Stimulated activated CD4-positive, alpha-beta T cell treated with anti-CD3 and anti-CD28 coated beads, Interleukin-12 subunit alpha, Interleukin-12 subunit beta, amount 100 ng/mL, for 4 hours (primary cell): ENCODE measurements around the gene CUEDC2.

Experiments
- DNase-seq: peaks from one replicate; pipeline ENCODE4 v3.0.0-alpha.2; 2020

CUEDC2 gene, protein sequence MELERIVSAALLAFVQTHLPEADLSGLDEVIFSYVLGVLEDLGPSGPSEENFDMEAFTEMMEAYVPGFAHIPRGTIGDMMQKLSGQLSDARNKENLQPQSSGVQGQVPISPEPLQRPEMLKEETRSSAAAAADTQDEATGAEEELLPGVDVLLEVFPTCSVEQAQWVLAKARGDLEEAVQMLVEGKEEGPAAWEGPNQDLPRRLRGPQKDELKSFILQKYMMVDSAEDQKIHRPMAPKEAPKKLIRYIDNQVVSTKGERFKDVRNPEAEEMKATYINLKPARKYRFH

DNA sequence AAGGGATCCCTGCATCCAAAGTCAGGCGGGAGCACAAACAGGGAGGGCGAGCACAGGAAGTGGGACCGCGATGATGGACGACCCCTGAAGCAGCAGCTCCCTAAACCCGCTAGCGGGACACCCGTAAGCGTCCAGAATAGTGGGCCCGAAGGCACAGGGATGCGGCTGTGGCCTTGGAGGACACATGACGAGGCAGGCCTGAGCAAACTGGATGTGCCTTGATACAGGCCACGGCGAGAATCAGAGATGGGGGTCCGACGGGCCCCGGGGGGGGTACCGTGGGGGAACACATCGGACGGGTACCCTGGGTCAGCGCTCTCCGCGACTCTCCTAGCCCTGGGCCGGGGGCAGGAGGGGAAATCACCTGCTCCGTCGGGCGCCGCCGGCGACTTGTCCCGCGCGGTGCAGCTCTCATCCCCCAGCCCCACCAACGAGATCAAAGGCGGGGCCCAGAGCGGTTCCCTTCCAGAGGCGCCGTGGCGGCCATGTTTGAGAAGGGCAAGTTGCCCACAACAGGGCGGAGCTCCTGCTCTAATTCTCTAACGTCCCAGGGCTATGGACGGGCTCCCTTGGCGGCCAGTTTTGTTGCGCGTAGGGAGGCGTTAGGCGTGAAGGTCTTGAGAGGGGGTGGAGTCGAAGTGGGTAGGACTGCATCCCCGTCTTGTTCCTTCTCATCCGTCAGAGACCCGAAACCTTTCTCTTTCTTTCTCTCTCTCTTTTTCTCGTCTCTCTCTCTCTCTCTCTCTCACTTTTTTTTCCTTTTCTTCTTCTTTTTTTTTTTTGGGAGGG is at the start of gene CUEDC2:
CUEDC2 (minus strand) TSS at position 413 of the 789 bp plus-strand sequence. CDS start 7,386 bp downstream, outside the sequence.
- peak; percentile 95 for DNase-seq

DNA sequence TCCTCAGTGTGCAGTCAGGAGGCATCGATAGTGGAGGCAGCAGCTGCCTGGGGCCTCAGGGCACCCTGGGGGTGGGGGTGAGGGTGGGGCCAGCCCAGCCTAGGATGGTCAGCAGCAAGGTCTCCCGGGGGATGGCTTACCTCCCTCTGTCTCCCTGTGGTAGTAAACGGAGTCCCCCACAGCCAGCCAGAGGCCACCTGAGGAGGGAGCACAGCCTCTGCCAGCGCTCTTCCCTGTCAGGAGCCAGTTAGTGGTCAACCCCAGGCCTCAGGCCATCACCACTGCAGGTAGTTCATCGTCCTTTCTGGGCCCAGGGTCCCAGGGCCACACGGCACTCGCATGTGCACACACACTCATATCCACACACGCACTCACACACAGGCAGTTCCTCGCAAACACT is 48.0 kb upstream of the CUEDC2 start:
- no peak for DNase-seq

DNA sequence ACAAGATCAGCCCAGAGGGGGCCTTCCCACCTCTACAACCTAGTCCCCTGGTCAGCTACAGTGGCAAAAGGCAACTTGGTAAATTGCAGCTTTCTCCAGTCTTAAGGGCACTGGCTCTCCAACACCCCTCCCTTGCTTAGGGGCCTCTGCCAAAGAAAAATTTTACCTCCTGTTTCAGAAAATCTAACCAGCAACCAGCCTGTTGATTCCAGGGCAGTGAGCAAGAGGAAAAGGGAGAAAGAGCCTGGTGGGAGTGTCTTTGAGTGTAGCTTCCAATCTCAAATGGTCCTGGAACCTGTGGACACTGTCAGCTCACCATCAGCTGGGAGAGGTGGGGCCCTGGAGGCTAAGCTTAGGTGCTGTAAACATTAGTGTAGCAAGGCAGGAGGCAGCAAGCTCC is 47.3 kb upstream of the CUEDC2 start:
- no peak for DNase-seq

DNA sequence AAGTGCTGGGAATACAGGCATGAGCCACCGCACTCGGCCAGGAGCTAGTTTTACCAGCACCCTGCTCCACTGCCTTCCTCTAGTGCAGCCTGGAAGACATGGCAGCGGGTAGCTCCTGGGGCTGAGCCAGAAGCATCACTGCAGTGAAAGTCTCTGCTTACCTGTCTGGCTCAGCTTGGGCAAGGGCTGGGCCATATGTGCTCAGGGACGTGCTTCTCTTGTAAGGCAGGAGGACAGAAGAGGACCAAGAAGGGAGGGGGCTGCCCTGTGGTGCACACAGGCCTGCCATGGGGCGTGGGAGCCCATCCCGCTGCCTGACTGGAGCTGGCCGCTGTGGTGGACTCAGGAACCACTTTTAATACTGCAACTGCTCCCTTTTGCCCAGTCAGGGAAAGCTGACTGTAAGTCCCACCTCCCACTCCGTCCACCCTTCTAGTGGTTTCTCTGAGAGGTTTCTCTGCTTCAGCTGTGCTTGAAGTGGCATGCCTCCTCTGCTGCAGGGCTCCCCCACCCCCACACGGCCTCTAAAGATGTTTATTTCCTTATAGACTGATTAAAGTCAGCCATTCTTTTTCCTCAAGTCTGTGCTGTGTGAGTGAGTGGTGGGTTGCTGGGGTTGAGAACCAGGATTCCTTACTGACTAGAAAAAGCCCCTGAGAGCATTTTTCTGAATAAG is 44.2 kb upstream of the CUEDC2 start:
- no peak for DNase-seq

DNA sequence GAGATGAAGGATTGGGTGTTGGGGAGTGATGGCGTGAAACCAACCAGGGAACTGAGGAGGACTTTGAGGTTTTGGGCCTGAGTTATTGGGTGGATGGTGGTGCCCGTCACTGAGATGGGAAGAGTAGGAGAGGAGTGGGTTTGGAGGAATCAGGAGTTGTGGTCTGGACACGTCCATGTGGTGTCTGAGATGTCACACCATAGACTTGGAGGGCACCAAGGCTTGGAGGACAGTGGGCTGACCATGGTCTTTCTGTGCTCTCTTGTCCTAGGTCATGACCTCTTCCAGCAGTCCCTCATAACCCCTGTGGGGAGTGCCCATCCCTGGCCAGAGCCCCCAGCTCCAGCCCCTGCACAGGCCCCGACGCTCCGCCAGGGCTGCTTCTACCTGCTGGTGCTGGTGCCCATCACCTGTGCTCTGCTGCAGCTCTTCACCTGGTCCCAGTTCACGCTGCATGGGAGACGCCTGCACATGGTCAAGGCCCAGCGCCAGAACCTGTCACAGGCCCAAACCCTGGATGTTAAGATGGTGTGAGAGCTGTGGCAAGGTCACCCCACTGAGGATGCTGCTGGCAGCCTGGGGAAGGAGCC is 43.2 kb upstream of the CUEDC2 start:
- DNase-seq: no peak

DNA sequence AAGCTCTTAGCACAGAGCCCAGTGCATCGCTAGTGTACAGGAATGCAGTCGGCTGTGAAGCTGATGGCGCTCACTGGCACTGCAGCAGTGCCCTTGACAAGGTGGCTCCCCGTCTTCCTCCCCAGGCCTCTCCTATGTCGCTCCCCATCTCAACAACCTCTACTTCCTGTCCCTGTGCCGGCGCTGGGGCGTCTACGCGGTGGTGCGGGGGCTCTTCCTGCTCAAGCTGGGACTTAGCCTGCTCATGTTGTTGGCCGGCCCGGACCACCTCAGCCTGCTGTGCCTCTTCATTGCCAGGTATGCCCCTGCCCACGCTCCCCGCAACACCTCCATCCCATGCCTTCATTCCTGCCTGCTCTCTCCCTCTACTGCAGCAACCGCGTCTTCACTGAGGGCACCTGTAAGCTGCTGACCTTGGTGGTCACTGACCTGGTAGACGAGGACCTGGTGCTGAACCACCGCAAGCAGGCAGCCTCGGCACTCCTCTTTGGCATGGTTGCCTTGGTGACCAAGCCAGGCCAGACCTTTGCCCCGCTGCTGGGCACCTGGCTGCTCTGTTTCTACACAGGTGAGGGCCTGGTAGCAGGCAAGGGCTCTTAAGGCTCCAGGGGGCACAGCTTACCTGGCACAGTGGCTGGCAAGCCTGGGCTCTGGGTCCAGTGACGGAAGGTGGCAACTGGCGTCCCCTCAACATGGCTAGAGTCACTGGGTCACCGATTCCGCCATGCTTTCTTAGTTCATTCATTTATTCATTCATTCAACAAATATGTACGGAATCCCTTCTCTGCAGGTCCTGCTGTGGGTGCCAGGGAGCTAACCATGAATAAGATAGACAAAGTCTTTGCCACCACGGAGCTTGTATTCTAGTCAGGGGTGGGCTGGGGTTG is 41.3 kb upstream of the CUEDC2 start:
- DNase-seq: no peak

DNA sequence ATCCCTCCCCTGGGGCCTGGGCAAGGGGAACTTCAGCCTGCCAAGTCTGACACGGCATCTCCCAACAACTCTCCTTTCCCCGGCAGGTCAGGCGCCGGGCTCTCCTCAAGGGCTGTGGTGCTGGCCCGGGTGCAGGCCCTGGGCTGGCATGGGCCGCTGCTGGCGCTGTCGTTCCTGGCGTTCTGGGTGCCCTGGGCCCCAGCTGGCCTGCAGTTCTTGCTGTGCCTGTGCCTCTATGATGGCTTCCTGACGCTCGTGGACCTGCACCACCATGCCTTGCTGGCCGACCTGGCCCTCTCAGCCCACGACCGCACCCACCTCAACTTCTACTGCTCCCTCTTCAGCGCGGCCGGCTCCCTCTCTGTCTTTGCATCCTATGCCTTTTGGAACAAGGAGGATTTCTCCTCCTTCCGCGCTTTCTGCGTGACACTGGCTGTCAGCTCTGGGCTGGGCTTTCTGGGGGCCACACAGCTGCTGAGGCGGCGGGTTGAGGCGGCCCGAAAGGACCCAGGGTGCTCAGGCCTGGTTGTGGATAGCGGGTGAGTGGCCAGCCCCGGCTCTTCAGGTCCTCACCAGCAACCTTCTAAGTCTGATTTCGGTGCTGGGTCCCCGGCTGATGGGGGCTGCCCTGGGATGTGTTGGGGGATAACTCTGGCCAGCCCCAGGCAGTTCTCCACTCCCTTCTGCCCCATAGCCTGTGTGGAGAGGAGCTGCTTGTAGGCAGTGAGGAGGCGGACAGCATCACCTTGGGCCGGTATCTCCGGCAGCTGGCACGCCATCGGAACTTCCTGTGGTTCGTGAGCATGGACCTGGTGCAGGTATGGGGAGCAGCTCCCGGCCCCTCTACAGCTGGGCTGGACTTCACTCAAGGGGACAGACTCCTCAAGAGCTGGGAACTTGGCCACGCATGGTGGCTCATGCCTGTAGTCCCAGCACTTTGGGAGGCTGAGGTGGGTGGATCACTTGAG is 38.5 kb upstream of the CUEDC2 start:
- no peak for DNase-seq

DNA sequence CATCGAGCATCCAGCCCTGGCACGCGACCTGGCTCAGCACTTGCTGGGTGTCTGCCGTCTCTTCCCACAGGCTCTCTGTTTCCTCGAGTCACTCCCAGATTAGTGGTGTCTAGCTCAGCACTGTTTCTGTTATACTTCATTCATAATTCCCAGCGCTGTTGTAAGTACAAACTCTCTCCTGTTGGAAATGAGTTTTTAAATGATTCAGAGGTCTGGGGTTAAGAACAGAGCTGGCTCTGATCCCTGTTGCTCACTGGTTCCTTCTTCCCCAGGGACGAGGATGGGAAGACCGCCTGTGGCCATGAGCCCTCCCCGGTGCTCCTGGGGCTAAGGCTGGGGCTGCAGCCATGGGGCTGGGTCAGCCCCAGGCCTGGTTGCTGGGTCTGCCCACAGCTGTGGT is 36.3 kb upstream of the CUEDC2 start:
- DNase-seq: no peak

DNA sequence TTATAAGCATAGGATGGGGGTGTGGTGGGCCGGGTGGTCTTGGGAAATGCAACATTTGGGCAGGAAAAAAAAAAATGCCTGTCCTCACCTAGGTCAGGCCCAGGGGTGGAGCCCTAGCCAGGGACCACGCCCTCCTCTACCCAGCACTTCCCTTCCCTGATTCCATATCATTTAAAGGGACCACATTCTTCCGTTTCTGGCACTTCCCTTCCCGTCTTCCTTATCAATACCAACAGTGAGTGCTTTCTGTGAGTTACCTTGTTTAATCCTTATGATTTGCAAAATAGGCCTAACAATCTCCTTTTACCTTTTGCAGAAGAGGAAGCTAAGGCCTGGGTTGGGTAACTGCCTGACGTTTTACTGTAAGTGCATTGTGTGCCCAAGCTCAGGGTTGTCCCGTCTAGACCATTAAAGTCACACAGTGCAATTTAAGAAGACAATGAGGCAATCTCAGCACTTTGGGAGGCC is 35.6 kb upstream of the CUEDC2 start:
- no peak for DNase-seq

DNA sequence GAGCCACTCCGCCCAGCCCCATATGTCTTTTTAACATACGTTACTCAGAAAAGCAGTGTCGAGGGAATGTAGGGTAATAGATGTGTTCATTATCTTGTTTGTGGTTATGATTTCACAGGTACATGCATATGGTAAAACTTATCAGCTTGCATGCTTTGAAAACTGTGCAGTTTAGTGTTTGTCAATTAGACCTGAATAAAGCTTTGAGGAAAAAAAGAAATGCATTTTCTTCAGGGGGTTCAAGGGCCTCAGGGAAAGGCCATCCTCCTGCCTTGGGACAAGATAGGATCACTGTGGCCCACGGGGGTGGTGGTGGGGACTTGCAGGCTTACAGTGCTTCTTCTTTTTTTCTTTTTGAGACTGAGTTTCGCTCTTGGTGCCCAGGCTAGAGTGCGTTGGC is 34.9 kb upstream of the CUEDC2 start:
- DNase-seq: no peak

DNA sequence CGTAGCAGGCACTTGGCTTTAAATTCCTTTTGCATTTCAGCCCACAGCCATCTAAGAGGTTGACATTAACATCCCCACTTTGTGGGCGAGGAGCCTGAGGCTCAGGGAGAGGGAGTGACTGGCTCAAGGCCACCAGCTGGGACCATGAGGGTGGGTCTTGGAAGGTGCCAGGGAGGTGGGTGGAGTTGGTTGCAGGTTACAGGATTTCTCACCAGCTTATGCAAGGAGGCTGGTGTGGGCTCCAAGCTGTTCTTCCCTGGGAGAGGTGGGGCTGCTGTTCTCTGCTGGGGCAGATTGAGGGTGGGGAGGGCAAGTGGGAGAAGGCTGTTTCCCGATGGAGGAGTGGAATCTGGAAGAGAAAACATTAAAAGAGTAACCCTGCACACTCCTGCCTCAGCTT is 33.1 kb upstream of the CUEDC2 start:
- no peak for DNase-seq

DNA sequence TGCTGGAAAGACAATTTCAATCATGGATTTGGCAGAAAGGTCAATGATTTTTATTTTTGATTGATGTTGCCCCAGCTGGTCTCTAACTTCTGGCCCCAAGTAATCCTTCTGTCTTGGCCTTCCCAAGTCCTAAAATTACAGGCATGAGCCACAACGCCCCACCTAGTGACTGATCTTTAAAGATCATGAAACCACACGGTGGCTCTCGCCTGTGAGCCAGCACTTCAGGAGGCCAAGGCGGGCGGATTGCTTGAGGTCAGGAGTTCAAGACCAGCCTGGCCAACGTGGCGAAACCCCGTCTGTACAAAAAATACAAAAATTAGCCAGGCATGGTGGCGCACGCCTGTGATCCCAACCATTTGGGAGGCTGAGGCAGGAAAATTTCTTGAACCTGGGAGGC is 31.6 kb upstream of the CUEDC2 start:
- no peak for DNase-seq

DNA sequence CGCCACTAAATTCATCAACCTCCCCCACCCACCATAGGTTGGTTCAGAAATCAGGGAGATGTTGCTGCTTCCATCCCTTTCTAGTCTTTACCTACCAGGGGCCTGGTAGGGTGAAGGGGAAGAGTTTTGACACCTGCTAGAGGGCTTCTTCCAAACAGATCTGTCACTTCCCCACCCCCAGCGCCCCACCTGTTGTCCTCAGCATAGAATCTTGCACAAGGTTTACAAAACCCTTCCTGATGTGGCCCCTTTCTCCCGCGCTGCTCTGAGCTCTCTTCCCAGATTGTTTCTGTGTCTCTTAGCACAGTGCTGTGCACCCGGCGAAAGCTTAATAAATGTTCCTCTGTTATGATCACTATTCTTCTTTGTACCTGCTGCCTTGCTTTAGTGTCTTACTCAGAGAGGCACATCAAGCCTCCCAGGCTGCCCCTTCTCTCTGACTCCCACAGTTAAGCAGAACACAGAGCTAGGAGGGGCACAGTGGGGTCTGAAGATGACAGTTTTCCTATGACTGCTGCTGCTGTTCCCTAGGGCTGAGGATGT is 30.2 kb upstream of the CUEDC2 start:
- no peak for DNase-seq

DNA sequence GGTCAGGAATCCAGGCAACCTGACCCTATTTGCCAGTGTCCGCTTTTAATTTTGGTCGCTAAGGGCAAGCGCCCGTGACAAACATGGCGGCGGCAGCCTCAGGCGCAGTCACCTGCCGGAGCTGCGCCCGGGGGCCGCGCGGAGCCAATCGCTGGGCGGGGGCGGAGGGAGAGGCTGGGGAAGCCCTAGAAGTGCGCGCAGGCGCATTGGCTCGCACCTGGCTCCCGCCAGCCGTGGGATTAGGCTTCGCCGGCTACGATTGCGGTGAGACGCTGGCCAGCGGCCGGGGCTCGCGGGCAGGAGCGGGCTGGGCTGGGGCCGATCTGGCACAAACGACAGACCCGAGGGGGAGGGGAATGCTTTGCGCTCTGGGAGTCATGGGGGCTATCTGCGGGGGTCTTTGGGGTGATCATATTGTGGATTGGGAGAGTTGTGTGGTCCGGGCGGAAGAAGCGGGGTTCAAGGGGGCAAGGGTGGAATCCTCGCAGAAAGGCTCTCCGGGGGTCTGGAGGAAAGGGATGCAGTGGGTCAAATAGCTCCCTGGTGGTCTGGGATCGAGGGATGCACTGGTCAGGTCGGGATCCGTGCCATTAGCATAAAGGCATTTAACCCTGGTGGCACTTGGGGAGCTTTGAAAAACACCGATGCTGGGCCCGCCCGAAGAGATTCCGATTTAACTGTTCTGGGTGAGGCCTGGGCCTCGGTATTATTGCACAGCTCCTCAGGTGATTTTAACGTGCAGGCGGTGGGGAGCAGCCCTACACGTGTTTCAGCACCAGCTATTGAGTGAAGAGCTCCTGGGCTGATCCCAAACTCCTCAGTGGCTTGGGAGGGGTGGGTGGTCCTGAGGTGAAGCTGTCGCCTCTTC is 29.0 kb upstream of the CUEDC2 start:
- DNase-seq: peak; percentile 96

DNA sequence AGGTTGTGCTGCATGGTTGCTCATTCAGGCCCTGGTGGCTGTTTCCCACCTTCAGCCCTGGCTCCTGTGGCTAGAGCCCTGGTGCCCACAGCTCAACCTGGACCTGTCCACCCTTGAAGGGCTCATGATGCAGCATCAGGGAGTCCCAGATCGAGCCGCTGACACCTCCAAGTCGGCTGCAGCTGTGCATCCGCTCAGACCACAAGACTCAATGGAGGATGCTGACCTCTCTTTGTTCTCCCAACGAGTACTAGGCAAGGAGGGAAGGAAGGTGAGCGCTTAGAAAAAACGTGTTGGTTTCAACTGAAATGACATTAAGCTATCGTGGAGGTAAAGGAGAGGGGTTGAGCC is 28.4 kb upstream of the CUEDC2 start:
- DNase-seq: no peak

DNA sequence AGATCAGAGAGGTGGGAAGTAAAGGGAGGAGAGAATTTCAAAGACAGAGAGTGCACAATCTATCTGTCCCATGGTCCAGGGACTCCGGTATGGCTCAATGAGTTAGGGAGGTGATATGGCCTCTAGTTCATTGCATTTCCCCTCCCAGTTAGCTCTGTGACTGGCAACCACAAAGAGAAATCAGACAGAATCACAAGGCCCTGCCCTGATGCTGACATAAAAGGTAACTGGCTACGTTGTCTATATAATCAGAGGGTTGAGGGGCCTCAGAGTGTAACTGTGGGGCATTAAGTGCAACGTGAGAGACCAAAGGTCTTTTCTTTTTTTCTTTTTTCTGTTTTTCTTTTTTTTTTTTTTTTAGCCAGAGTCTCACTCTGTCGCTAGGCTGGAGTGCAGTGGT is 26.3 kb upstream of the CUEDC2 start:
- DNase-seq: no peak

DNA sequence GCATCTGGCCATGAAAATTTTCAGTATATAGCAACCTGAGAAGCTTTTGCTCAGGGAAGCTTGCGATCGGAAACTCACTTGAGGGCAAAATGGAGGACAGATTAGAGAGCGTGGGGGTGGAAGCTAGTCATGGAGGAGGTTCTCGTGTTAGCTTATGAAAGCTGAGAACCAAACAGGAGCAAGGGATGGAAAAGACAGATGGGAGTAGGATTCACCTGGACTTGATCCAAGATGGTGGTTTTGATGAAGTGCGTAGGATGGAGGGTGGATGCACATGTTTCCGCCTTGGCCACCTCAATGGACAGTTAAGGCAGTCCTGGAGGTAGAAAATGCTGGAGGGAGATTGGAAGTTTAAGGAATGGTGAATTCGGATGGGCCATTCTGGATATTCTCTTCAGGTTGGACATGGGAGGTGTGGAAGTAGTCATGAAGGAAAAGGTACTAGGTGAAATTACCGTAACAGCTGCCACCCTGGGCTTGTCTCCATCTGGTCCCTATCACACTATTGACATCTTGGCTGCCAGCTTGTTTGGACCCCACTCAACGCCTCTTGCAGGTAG is 25.3 kb upstream of the CUEDC2 start:
- no peak for DNase-seq

DNA sequence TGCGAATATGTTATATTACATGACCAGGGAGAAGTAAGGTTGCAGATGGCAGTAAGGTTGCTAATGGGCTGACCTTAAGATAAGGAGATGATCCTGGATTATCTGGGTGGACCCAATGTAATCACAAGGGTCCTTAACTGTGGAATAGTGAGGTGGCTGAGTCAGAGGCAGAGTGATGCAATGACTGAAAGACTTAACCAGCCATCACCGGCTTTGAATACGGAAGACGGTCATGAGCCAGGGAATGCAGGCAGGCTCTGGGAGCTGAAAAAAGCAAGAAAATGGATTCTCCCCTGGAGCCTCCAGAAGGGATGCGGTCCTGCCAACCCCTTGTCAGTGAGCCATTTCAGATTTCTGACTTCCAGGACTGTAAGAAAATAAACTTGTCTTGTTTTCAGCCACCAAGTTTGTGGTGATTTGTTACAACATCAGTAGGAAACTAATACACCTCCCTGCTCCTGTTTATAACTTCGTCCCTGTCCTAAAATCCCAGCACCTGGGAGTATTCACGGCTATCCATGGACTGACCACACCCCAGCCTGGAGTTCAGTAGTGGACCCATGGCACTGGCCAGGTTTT is 23.6 kb upstream of the CUEDC2 start:
- no peak for DNase-seq
